Neuron (in vitro differentiated cells): ENCODE measurements around the gene TTYH3.

ENCODE experiments used
- H2AFZ ChIP-seq: one replicate; pipeline ENCODE4 v1.6.1; 2013; ENCODE audit warnings: low read depth, mild to moderate bottlenecking, inconsistent platforms, low read length, moderate library complexity
- H3K27me3 ChIP-seq: one replicate; pipeline ENCODE4 v1.6.1; 2013; ENCODE audit warnings: low read length; ENCODE audit not compliant: insufficient read depth
- H3K36me3 ChIP-seq: one replicate; pipeline ENCODE4 v1.6.1; 2013; ENCODE audit warnings: low read length; ENCODE audit not compliant: insufficient read depth
- H3K4me1 ChIP-seq: one replicate; pipeline ENCODE4 v1.6.1; 2013; ENCODE audit warnings: low read length; ENCODE audit not compliant: insufficient read depth
- H3K4me3 ChIP-seq: 2 replicates; pipeline ENCODE4 v1.5.1; 2013; ENCODE audit warnings: mild to moderate bottlenecking, low read length, moderate library complexity
- H3K9me3 ChIP-seq: one replicate; pipeline ENCODE4 v1.6.1; 2013; ENCODE audit warnings: low read length

TTYH3 gene

DNA sequence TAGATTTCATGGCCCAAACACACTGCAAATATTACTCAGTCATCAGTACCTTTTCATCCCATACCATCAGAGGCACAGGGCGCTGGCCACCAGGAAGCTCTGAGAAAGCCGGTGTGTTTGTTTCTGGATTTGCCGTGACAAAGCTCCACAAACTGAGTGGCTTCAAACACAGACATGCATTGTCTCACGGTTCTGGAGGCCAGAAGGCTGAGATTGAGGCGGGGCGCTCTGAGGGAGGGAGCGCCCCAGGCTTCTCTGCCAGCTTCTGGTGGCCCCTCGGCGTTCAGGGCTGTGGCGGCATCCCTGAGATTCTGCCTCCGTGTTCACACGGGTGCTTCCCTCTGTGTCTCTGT lies 3.7 kb upstream of the TTYH3 start:
- Histone ChIP-seq H3K9me3 (peaks cover 5% of the 10 kb centered on the region), H3K36me3 (no peaks in the 10 kb centered on the region), H3K4me3 (no peak overlapping the region), H3K4me1 (peaks cover 21% of the 10 kb centered on the region), H3K27me3 (no peaks in the 10 kb centered on the region), H2AFZ (no peak overlapping the region)

DNA sequence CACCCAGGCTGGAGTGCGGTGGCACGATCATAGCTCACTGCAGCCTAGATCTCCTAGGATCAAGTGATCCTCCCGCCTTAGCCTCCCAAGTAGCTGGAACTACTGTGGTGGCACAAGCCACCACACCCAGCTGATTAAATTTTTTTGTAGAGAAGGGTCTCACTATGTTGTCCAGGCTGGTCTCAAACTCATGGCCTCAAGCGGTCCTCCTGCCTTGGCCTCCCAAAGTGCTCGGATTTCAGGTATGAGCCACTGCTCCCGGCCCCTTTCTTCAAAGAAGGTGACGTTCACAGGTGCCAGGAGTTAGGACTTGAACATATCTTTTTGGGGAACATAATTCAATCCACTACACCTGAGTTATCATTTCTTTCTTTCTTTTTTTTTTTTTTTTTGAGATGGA lies 2.9 kb upstream of the TTYH3 start:
- Histone ChIP-seq H2AFZ (no peak overlapping the region), H3K36me3 (no peaks in the 10 kb centered on the region), H3K27me3 (no peaks in the 10 kb centered on the region), H3K4me1 (peaks cover 21% of the 10 kb centered on the region), H3K9me3 (peaks cover 5% of the 10 kb centered on the region), H3K4me3 (no peak overlapping the region)

DNA sequence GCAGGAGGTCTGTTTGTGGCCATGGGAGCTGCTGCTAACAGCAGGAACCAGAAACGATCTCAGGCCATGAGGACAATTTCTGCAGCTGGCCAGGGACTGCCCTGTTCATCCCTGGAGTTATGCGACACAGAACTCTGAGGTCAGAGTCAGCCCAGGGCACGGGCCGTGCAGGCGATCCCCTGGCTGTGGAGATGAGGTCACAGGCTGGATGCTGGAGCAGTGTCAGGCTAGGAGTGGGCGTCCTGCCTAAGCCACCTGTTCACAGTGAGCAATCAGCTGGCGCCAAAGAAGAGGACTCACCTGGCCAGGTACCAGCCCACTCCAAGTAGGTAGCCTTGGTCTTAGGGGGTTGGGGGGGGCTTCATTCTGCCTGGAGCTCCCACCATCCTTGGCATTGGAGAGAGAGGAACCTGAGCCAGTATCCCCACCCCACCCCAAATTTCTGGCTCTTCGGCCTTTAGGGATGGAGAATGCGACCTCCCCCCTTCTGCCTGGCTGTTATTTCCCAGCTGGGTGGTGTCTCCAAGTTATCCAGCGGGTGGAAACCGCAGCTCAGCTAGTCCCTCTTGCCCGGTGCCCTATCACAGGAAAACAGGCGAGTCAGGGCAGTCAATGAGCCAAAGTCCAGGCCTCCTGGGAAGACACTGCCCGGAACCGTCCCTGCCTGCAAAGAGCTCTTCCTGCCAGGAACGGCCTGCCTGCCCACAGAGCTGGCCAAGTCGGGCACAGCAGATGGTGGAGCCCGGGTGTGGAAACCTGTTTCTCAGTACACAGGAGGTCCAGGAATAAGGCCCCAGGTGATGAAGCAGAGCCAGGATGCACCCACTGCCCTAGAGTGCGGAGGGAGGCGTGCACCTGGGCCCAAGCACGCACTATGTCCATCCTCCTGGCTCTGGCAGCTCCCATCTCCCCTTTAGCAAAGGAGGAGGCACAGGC lies 1.8 kb upstream of the TTYH3 start:
- Histone ChIP-seq H2AFZ (no peak overlapping the region), H3K36me3 (no peaks in the 10 kb centered on the region), H3K4me1 (peaks cover 32% of the 10 kb centered on the region), H3K4me3 (no peak overlapping the region), H3K9me3 (peaks cover 5% of the 10 kb centered on the region), H3K27me3 (no peaks in the 10 kb centered on the region)

DNA sequence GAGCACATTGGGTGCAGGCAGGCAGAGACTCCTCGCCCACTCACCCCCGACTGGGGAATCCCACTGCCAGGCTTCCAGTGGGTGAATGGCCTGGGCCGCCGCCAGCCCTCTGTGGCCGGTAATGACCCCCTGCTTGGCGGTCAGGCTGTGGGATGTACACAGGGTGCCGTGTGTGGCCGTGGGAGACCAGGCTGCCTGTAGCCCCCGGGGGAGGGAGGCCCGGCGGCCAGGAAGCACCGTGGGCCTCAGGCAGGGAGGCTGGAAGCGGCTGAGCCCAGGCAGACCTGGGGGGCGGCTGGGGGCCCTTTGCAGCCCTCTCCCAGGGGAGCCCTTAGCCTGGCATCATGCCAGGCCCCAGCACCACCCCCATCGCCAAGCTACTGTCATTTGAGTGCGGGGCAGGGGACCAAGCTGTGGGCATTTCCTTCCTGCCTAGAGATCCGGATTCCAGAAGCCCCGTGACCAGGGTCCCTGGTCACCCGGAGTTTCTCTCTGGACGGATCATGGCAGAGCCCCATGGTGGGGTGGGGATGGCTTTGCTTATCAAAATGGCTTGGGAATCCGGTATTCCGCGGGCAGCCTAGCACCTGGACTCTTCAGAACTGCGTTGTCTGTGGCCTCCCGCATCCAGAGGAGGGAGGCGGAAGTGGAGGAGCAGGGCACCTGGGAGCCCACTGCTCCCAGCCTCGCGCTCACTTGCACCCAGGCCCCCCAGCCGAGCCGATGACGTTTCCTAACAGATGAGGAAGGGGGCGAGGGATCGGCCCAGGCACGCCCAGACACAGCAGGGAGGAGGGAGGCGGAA lies 1.1 kb downstream of the TTYH3 start:
- no peaks in the 10 kb centered on the region for H3K36me3 ChIP-seq
- H3K27me3 ChIP-seq = no peaks in the 10 kb centered on the region
- peak overlapping the region; percentile 64 for H3K4me3 ChIP-seq
- peaks cover 38% of the 10 kb centered on the region for H3K4me1 ChIP-seq
- no peaks in the 10 kb centered on the region for H3K9me3 ChIP-seq
- no peak overlapping the region for H2AFZ ChIP-seq

DNA sequence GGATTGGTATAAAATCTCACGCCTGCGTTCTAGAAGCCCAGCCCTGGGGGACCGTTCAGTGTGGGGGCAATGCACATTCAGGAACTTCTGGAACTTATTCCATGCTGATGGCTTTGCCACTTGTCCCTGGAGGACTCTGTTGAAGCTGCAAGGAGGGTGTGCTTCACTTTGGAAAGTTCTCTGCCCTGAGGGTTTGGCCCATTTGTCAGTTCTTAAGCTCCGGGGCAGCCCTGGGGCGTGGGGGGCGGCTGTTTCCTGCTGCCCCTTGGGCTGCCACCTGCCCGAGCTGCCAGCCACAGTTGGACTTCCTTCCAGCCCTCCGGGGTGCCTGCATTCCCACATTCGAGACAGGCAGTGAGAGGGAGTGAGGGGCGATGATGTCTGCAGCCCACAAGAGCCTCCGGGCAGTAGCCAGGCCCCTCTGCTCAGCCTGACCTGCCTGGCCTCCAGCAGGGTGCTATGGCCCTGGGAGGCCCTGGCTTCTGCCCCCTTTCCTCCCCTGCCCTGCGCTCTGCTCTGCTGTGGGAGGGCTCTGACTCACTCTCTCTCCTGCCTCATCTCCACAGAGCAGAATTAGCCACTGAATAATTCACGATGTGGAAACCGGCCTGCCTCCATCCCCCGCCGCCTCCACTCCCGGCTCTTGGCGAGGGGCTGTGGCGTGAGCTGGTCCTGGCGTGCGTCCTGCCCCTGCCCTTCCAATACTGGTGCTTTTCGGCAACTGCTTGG lies 1.9 kb downstream of the TTYH3 start:
- Histone ChIP-seq H2AFZ (no peak overlapping the region), H3K9me3 (no peaks in the 10 kb centered on the region), H3K4me1 (peaks cover 38% of the 10 kb centered on the region), H3K4me3 (peak overlapping the region; percentile 64), H3K36me3 (no peaks in the 10 kb centered on the region), H3K27me3 (no peaks in the 10 kb centered on the region)

DNA sequence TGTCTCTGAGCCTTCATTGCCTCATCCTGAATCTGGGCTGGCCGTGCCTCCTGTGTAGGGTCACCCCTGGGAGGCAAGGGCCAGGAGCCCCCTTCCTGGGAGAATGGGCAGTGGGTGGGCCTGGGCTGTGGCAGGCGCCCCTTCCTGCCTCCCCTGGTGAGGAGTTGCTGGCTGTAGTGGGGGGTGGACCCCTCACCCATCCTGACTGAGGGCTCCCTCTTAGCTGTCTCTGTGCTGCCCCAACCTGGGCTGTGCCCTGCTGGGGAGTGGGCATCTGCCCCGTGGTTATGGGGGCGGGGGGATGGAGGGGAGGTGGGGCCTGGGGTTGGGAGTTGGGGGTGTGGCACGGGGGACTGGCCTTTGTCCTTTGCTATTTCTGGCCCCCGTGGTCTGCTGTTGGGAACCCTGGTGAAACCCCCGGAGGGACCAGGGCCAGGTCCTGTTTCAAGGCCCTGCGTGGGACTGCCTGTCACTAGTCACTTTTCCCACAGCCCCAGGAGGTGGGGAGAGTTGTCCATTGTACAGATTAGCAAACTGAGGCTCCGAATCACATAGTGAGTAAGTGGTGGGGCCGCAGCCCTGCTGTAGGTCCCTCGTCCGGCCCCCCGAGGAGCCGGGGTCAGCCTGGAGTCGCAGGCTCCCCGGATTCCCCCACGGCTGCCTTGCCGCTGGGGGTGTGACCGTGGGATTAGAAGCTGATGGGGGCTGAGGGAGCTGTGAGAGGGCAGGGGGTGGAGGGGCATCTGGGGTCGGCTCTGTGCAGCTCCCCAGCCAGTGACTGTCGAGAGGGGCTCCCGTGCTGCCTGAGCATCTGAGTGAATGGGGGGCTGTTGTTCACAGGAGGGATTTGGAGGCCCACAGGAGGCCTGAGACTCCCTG lies 2.7 kb downstream of the TTYH3 start:
- H3K4me1 ChIP-seq = peaks cover 37% of the 10 kb centered on the region
- no peaks in the 10 kb centered on the region for H3K9me3 ChIP-seq
- no peak overlapping the region for H2AFZ ChIP-seq
- H3K4me3 ChIP-seq = peak overlapping the region; percentile 64
- no peaks in the 10 kb centered on the region for H3K27me3 ChIP-seq
- H3K36me3 ChIP-seq = no peaks in the 10 kb centered on the region

DNA sequence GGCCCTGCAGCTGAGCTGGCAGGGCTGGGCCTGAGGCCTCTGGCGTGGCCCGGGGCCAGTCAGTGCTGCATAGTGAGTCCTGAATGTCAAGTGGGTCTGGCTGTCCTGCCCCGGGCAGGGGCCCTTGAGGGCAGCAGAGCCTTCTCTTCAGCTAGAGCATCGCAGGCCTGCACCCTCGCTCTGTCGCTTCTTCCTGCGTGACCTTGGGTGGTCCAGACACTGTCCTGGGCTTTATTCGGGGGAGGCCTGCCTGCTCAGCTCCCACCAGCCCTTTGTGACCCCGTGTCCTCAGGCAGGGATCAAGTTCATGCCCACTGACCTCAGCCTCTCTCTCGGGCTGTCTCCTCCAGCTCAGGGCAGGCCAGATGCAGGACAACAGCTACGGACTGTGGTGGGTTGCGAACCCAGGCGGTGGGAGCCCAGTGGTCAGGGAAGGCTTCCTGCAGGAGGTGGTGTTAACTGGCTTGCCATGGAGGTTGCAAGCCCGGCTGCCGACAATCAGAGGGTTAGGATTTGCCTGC lies 3.4 kb downstream of the TTYH3 start:
- Histone ChIP-seq H3K27me3 (no peaks in the 10 kb centered on the region), H2AFZ (no peak overlapping the region), H3K9me3 (no peaks in the 10 kb centered on the region), H3K4me3 (no peak overlapping the region), H3K36me3 (no peaks in the 10 kb centered on the region), H3K4me1 (peaks cover 31% of the 10 kb centered on the region)

DNA sequence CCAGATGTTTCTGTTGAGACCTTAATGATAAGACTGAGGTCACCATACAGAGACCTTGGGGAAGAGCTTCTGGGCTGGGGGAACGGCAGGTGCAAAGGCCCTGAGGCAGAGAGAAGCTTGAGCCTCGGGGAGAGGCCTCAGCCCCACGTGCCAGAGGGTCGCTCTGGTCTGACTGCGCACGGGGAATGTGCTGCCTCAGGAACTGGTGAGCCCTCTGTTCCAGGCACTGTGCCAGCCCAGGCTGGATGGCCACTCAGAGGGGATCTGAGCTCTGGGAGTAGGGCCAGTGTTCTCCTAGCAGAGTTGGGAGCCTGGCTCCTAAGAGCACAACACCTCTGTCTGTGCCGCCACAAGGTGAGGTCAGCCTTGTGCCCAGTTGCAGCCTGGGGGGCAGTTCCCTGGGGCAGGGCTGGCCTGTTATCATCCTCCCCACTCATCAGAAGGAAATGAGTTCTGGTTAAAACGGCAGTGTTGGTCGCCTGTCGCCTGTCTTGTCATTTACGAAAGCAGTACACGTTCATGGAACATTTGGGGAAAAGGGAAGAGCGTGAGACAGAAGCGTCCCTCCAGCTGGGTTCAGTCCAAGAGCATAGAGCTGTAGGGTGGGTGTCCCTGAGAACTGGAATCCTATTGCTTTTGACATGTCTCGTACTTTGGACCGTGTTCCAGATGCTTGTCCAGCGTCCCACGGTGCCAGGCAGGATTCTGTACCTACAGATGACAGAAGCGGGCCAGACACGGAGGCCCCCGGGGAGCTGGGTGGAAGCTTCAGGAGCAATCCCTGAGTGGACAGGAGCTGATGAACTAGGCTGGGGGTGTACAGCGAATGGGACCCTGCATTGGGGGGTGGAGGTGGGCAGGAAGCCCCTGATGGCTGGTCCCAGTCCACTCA lies 4.3 kb downstream of the TTYH3 start:
- Histone ChIP-seq H3K36me3 (no peaks in the 10 kb centered on the region), H2AFZ (no peak overlapping the region), H3K4me1 (peaks cover 39% of the 10 kb centered on the region), H3K27me3 (no peaks in the 10 kb centered on the region), H3K4me3 (no peak overlapping the region), H3K9me3 (no peaks in the 10 kb centered on the region)

DNA sequence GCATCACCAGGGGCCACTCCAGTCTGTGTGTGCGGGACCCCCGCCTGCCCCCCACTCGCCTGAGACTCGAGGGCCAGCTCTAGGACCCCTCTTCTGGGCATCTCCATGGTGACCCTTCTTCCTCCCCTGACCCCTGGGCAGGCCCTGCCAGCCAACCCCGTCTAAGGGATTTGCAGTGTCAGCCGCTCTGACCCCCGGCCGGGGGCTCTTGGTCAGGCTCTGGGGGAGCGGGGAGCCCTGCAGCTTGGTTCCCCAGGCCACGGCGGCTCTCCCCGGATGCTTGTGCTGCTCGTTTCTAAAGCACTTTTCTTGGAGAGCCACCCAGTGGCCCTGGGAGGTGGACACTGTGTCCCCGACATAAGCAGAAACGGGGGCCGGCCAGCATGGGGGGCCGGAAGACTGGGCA lies 5.3 kb downstream of the TTYH3 start:
- Histone ChIP-seq H3K36me3 (no peaks in the 10 kb centered on the region), H3K9me3 (no peaks in the 10 kb centered on the region), H3K27me3 (no peaks in the 10 kb centered on the region), H3K4me1 (peaks cover 46% of the 10 kb centered on the region), H2AFZ (no peak overlapping the region), H3K4me3 (no peak overlapping the region)

DNA sequence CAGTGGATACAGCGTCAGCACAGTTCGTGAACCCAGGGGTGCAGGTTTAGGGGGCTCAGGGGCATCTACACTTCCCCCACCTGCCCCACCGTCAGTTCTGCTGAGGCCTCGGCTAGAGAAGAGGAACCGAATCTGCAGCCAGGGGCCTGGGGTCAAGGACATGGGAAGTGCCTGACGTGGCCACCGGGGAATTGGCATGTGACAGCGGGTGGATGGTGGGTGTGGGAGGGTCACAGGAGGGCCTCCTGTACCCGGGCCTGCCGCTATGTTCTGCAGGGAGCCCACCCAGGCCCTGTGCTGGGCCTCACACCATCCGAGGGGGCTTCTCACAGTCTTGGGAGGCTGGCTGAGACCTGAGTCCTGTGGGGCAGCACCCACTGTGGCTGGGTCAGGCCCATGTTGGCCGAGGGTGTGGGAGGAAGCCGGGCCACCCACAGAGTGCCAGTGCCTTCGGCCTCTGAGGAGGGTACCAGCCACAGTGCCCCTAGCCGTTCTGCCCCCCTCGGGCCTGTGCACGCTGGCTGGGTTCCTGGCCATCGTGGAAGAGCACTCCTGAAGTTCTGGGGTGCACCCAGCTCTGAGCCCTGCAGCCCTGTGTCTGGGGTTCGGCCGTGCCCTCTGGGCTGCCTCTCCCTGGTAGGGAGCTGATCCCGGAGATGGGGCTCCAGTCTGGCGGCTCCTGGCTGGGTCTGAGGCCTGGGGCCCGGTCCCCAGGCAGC lies 5.9 kb downstream of the TTYH3 start:
- H3K4me3 ChIP-seq = no peak overlapping the region
- no peak overlapping the region for H2AFZ ChIP-seq
- no peaks in the 10 kb centered on the region for H3K36me3 ChIP-seq
- H3K9me3 ChIP-seq = no peaks in the 10 kb centered on the region
- H3K27me3 ChIP-seq = no peaks in the 10 kb centered on the region
- H3K4me1 ChIP-seq = peaks cover 47% of the 10 kb centered on the region
